OCI-LY7 (cell line): ENCODE data around the gene HEBP1. TPM values are rescaled to one million over a fixed set of nuclear protein-coding genes. Genes with fewer than 3 reads are reported as not detected.

Experiments used
- small RNA-seq: library from RNA; depleted of rRNA; stranded (forward); fragments of <200 nt; gene quantifications from one replicate; pipeline ENCODE3, GENCODE V24; 2014
- total RNA-seq, 2 experiments: library from RNA; depleted of rRNA in 1 of 2; stranded (reverse); fragments of >200 nt in 1 of 2; shearing (Covaris generic) in 1 of 2; gene quantifications; 2 replicates each; pipeline ENCODE4 v1.2.3, GENCODE V29; 2014 to 2022

The HEBP1 gene
- total RNA-seq, 2 experiments from 2014 or later, result 0.16 to 1.3 TPM

Small RNA genes within 50 kb of the gene (small RNA-seq; reads per million reads assigned to genes)
- gene RF00604, result 9.4 reads per million, percentile 95 among the genes with 10 or more reads in this experiment

Other genes starting within 250 kb of the HEBP1 start
- gene APOLD1, start 214.6 kb downstream of the HEBP1 start, total RNA-seq (2014; rRNA removed; shearing (Covaris generic)), result 12.2 and 22.5 TPM in 2 replicates
- gene APOLD1, start 214.6 kb downstream of the HEBP1 start, total RNA-seq (2022), result 25.8 and 29.5 TPM in 2 replicates
- gene DDX47, start 186.9 kb downstream of the HEBP1 start, total RNA-seq (2014; rRNA removed; shearing (Covaris generic)), result 39.8 and 45.1 TPM in 2 replicates
- 50.4 and 59.1 TPM in 2 replicates for gene DDX47, start 186.9 kb downstream of the HEBP1 start, total RNA-seq (2022)
- gene GPRC5A, start 108.7 kb downstream of the HEBP1 start, total RNA-seq (2014; rRNA removed; shearing (Covaris generic)), result not detected in 2 replicates
- 0.25 TPM in 1 of 2 replicates, not detected in the other for gene GPRC5A, start 108.7 kb downstream of the HEBP1 start, total RNA-seq (2022)
- gene GPRC5D, start 48.1 kb downstream of the HEBP1 start, total RNA-seq (2014; rRNA removed; shearing (Covaris generic)), result not detected in 2 replicates
- not detected in 2 replicates for gene GPRC5D, start 48.1 kb downstream of the HEBP1 start, total RNA-seq (2022)
- 7.0 and 7.5 TPM in 2 replicates for gene FAM234B, start 44.1 kb upstream of the HEBP1 start, total RNA-seq (2014; rRNA removed; shearing (Covaris generic))
- 4.7 and 5.6 TPM in 2 replicates for gene FAM234B, start 44.1 kb upstream of the HEBP1 start, total RNA-seq (2022)
- gene GSG1, start 103.4 kb upstream of the HEBP1 start, total RNA-seq (2014; rRNA removed; shearing (Covaris generic)), result not detected in 2 replicates
- gene GSG1, start 103.4 kb upstream of the HEBP1 start, total RNA-seq (2022), result not detected in 2 replicates
- 0.03 TPM in 1 of 2 replicates, not detected in the other for gene EMP1, start 196.5 kb upstream of the HEBP1 start, total RNA-seq (2014; rRNA removed; shearing (Covaris generic))
- gene EMP1, start 196.5 kb upstream of the HEBP1 start, total RNA-seq (2022), result 0.40 TPM in 1 of 2 replicates, not detected in the other